Erythroblast (primary cell): ENCODE measurements around the gene CNIH2.

Experiments
- GATA1 ChIP-seq: IDR thresholded peaks from 2 replicates; pipeline ENCODE4 v1.6.1; 2011; ENCODE audit warnings: low read depth, mild to moderate bottlenecking, control low read depth, low read length, moderate library complexity
- POLR2A ChIP-seq: IDR thresholded peaks from 2 replicates; pipeline ENCODE4 v1.6.1; 2011; ENCODE audit warnings: mild to moderate bottlenecking, low read length

DNA sequence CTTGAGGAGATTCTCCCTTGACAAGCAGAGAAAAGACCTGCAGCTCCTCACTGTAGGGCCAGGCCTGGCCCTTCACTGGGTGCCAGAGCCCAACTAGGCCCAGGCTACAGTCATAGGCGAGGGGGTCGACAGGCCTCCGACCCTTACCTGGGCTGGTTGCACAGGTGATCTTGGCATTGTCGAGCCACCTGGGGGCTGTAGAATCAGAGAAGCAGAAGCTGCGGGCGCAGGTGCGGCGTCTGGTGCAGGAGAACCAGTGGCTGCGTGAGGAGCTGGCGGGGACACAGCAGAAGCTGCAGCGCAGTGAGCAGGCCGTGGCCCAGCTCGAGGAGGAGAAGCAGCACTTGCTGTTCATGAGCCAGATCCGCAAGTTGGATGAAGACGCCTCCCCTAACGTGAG, 16.4 kb upstream of the CNIH2 start:
- TF ChIP-seq POLR2A: no peak
- TF ChIP-seq GATA1: no peak
